Chondrocyte (in vitro differentiated cells): ENCODE data around the gene DNAH1. TPM values are rescaled to one million over a fixed set of nuclear protein-coding genes. Genes with fewer than 3 reads are reported as not detected.
"Not testable (repeated sequence)": the region's sequence is repeated elsewhere in the genome, so short reads cannot be mapped to it uniquely, and the experiment has no call there.

ENCODE experiments used
- DNase-seq: peaks from one replicate; pipeline ENCODE4 v3.0.0; 2021; ENCODE audit warnings: mixed read lengths, low spot score
- H3K27ac Mint-ChIP-seq: one replicate; pipeline ENCODE4 v1.8.0; 2021; ENCODE audit warnings: mild to moderate bottlenecking, moderate library complexity, mixed read lengths; ENCODE audit not compliant: unreplicated experiment
- H3K27me3 Mint-ChIP-seq: 2 replicates; pipeline ENCODE4 v1.8.0; 2021; ENCODE audit warnings: low read depth, mixed read lengths
- H3K36me3 Mint-ChIP-seq: 2 replicates; pipeline ENCODE4 v1.8.0; 2021; ENCODE audit warnings: low read depth, mixed read lengths
- H3K4me1 Mint-ChIP-seq: 2 replicates; pipeline ENCODE4 v1.8.0; 2021; ENCODE audit warnings: low read depth, mild to moderate bottlenecking, mixed read lengths
- H3K4me3 Mint-ChIP-seq: one replicate; pipeline ENCODE4 v1.8.0; 2021; ENCODE audit warnings: mild to moderate bottlenecking, moderate library complexity, mixed read lengths; ENCODE audit not compliant: unreplicated experiment
- H3K9me3 Mint-ChIP-seq: 2 replicates; pipeline ENCODE4 v1.8.0; 2021; ENCODE audit warnings: low read depth, mixed read lengths
- total RNA-seq: library from RNA; stranded (reverse); gene quantifications from 3 replicates; pipeline ENCODE4 v1.2.1, GENCODE V29; 2021
- TF ChIP-seq, protein P1 (sequence below): fragments of 200-600 bp; sonication (generic); IDR thresholded peaks from 2 replicates; pipeline ENCODE4 v1.5.0; 2021; ENCODE audit warnings: antibody characterized with exemption, mild to moderate bottlenecking, moderate library complexity

The DNAH1 gene
- total RNA-seq, 1 donor from 2014 or later = 5.0 TPM

- Mint-ChIP-seq H3K9me3 (no peaks in the 10 kb centered on the region), H3K27ac (peak overlapping the region; percentile 22), H3K4me1 (peaks cover 71% of the 10 kb centered on the region), H3K27me3 (no peaks in the 10 kb centered on the region), H3K4me3 (no peak overlapping the region), H3K36me3 (peaks cover 13% of the 10 kb centered on the region)
- TF ChIP-seq, protein P1, sequence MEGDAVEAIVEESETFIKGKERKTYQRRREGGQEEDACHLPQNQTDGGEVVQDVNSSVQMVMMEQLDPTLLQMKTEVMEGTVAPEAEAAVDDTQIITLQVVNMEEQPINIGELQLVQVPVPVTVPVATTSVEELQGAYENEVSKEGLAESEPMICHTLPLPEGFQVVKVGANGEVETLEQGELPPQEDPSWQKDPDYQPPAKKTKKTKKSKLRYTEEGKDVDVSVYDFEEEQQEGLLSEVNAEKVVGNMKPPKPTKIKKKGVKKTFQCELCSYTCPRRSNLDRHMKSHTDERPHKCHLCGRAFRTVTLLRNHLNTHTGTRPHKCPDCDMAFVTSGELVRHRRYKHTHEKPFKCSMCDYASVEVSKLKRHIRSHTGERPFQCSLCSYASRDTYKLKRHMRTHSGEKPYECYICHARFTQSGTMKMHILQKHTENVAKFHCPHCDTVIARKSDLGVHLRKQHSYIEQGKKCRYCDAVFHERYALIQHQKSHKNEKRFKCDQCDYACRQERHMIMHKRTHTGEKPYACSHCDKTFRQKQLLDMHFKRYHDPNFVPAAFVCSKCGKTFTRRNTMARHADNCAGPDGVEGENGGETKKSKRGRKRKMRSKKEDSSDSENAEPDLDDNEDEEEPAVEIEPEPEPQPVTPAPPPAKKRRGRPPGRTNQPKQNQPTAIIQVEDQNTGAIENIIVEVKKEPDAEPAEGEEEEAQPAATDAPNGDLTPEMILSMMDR = no peak
- no peak for DNase-seq
These were observed 43.3 kb upstream of the DNAH1 start for GRCh38 chr3:52272831-52273230.

DNA sequence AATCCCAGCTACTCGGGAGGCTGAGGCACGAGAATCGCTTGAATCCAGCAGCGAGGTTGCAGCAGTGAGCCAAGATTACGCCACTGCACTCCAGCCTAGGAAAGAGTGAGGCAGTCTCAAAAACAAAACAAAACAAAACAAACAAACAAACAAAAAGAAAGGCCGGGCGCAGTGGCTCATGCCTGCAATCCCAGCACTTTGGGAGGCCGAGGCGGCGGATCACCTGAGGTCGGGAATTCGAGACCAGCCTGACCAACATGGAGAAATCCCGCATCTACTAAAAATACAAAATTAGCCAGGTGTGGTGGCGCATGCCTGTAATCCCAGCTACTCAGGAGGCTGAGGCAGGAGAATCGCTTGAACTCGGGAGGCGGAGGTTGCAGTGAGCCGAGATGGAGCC, 41.3 kb upstream of the DNAH1 start:
- Mint-ChIP-seq H3K27ac (peak overlapping the region; percentile 80), H3K4me1 (peaks cover 79% of the 10 kb centered on the region)
- H3K9me3 Mint-ChIP-seq, H3K36me3 Mint-ChIP-seq, H3K4me3 Mint-ChIP-seq, H3K27me3 Mint-ChIP-seq: not testable (repeated sequence)
- DNase-seq = peak; percentile 32

- peak overlapping the region; percentile 97 for H3K27ac Mint-ChIP-seq
- H3K9me3 Mint-ChIP-seq = no peaks in the 10 kb centered on the region
- H3K27me3 Mint-ChIP-seq = no peaks in the 10 kb centered on the region
- peaks cover 7% of the 10 kb centered on the region for H3K36me3 Mint-ChIP-seq
- H3K4me3 Mint-ChIP-seq = peak overlapping the region; percentile 95
- DNase-seq = peak; percentile 90
- TF ChIP-seq, protein P1 = no peak
- H3K4me1 Mint-ChIP-seq = peaks cover 72% of the 10 kb centered on the region
These were observed 38.8 kb upstream of the DNAH1 start for GRCh38 chr3:52277071-52277964.

DNA sequence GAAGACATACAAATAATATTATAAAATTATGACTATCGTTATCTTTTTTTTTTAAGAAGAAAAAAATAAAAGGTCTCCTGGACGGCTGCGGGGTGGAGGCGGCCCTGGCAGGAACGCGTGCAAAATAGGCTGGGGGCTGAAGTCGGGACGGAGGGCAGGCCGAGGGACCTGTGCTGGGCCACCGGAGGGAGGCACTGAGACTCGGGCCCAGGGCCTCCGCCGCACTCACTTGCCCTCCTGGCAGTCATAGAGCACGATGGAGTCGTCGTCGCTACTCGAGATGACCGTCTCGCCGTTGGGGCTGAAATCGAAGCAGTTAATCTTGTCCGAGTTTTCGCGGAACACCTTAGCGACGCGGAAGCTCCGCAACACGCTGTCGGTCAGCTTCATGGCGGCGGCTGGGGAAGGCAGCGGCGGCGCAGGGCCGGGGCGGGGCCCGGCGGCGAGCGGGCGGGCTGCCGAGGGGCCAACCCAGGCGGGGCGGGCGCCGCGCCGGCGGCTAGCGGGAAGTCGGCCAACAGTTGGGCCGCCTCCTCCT, 38.1 kb upstream of the DNAH1 start:
- peaks cover 70% of the 10 kb centered on the region for H3K4me1 Mint-ChIP-seq
- TF ChIP-seq, protein P1 = peak; percentile 67
- H3K27me3 Mint-ChIP-seq = no peaks in the 10 kb centered on the region
- peak overlapping the region; percentile 95 for H3K4me3 Mint-ChIP-seq
- peaks cover 5% of the 10 kb centered on the region for H3K36me3 Mint-ChIP-seq
- peak overlapping the region; percentile 99 for H3K27ac Mint-ChIP-seq
- no peaks in the 10 kb centered on the region for H3K9me3 Mint-ChIP-seq
- DNase-seq = no peak

DNA sequence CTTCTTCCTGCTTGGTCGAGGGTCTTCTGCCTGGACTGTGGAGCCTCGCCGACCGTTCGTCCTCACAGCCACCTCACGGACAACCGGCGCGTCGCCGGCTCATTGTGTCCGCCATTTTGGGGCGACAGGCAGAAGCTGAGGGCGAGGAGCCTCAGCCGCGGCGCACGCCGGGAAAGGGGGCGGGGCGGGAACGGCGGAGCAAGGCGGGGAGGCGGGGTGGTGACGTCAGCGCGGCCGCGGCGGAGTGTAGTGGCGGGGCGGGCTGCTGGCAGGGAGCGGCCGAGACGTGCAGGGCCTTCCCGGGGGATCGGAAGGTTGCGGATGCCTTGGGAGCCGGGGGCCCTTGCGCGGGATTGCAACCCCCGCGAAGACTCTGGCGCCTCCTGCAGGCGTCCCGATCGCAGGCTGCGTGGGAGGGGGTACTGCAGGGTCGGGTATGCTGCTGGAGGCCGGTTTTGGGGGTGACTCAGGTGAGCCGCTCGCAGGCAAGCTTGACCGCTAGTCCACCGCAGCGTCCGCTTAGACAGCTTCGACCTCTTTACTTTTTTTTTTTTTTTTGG, 37.5 kb upstream of the DNAH1 start, which contains the start of gene WDR82:
TSS of gene WDR82 (minus strand) at position 140 of the 560 bp plus-strand sequence. CDS start 288 bp downstream, outside the sequence.
- TF ChIP-seq, protein P1 = peak; percentile 79
- Mint-ChIP-seq H3K27ac (peak within 1 kb of the TSS; percentile 99), H3K27me3 (no peaks in the 10 kb centered on the region), H3K9me3 (no peaks in the 10 kb centered on the region), H3K36me3 (peaks cover 5% of the 10 kb centered on the region), H3K4me3 (peak within 1 kb of the TSS; percentile 95), H3K4me1 (peaks cover 71% of the 10 kb centered on the region)
- peak; percentile 99 for DNase-seq
